SK-N-SH (cell line): Measurements from ENCODE around the gene ELANE. TPM values are rescaled to one million over a fixed set of nuclear protein-coding genes. Genes with fewer than 3 reads are reported as not detected.

Source experiments
- CTCF ChIA-PET: fragments of 300-600, 350-600 bp; formaldehyde crosslinking; extraction: SDS; loops from one replicate; lab custom pipeline; 2021; lab: Yijun Ruan, JAX
- POLR2A ChIA-PET: fragments of 350-600 bp; sonication (Branson Sonifier 250); formaldehyde crosslinking; extraction: SDS; loops from one replicate; lab custom pipeline; 2020; ENCODE audit warnings: antibody characterized with exemption, inconsistent platforms; lab: Yijun Ruan, JAX
- DNase-seq: peaks from one replicate; pipeline ENCODE4 v3.0.0; 2012
- H2AFZ ChIP-seq: fragments of 200-600 bp; sonication (generic); 2 replicates; pipeline ENCODE4 v1.8.1; 2016; ENCODE audit warnings: antibody characterized with exemption, mild to moderate bottlenecking, low read depth
- H3F3A ChIP-seq: fragments of 200-600 bp; sonication (generic); replicated peaks from 2 replicates; pipeline ENCODE3; 2016; ENCODE audit warnings: antibody characterized with exemption, mild to moderate bottlenecking; ENCODE audit not compliant: insufficient read depth
- H3K27ac ChIP-seq, 2 experiments: fragments of 200-500 bp in 1 of 2; fragments of 200-600 bp in 1 of 2; sonication (Bioruptor generic) in 1 of 2; sonication (generic), shearing (Covaris generic) in 1 of 2; 2 replicates each; pipeline versions ENCODE4 v1.5.1 to v1.6.1; 2014 to 2016; ENCODE audit warnings: low read depth in 2 of 2, inconsistent platforms in 1 of 2, low read length in 1 of 2, mild to moderate bottlenecking in 1 of 2, mixed read lengths in 1 of 2
- H3K27me3 ChIP-seq: fragments of 200-600 bp; sonication (generic), shearing (Covaris generic); 2 replicates; pipeline ENCODE4 v1.6.1; 2016; ENCODE audit warnings: mixed run types; ENCODE audit not compliant: insufficient read depth
- H3K36me3 ChIP-seq, 2 experiments: fragments of 200-500 bp in 1 of 2; fragments of 200-600 bp in 1 of 2; sonication (Bioruptor generic) in 1 of 2; sonication (generic) in 1 of 2; replicated peaks in 1 of 2; 2 replicates each; pipeline versions ENCODE3 to v1.5.1; 2014 to 2016; ENCODE audit warnings: low read length in 1 of 2, mild to moderate bottlenecking in 1 of 2; ENCODE audit not compliant: insufficient read depth in 2 of 2, control insufficient read depth in 1 of 2
- H3K4me1 ChIP-seq, 2 experiments: fragments of 200-500 bp in 1 of 2; fragments of 200-600 bp in 1 of 2; sonication (Bioruptor generic) in 1 of 2; sonication (generic), shearing (Covaris generic) in 1 of 2; 2 replicates each; pipeline versions ENCODE4 v1.5.1 to v1.6.1; 2014 to 2016; ENCODE audit warnings: low read depth in 1 of 2, low read length in 1 of 2, mixed run types in 1 of 2; ENCODE audit not compliant: insufficient read depth in 2 of 2, control insufficient read depth in 1 of 2
- H3K4me2 ChIP-seq: fragments of 200-600 bp; sonication (generic), shearing (Covaris generic); 2 replicates; pipeline ENCODE4 v1.6.1; 2017; ENCODE audit warnings: mixed run types
- H3K4me3 ChIP-seq, 2 experiments: fragments of 200-500 bp in 1 of 2; fragments of 200-600 bp in 1 of 2; sonication (Bioruptor generic) in 1 of 2; sonication (generic), shearing (Covaris generic) in 1 of 2; 2 replicates each; pipeline versions ENCODE4 v1.5.1 to v1.8.1; 2014 to 2016; ENCODE audit warnings: low read depth in 2 of 2, inconsistent platforms in 1 of 2, low read length in 1 of 2, mild to moderate bottlenecking in 1 of 2, mixed read lengths in 1 of 2, moderate library complexity in 1 of 2
- H3K79me2 ChIP-seq: fragments of 200-600 bp; sonication (generic); 2 replicates; pipeline ENCODE4 v1.8.1; 2017; ENCODE audit warnings: mild to moderate bottlenecking; ENCODE audit not compliant: insufficient read depth
- H3K9ac ChIP-seq: fragments of 200-600 bp; sonication (generic); 2 replicates; pipeline ENCODE4 v1.6.1; 2017; ENCODE audit warnings: mixed run types
- H3K9me2 ChIP-seq: fragments of 200-600 bp; sonication (generic); 2 replicates; pipeline ENCODE4 v1.6.1; 2017; ENCODE audit warnings: mixed run types
- H3K9me3 ChIP-seq: fragments of 200-600 bp; sonication (generic); 2 replicates; pipeline ENCODE4 v1.6.1; 2017; ENCODE audit warnings: mixed run types, mild to moderate bottlenecking, moderate library complexity
- H4K20me1 ChIP-seq: fragments of 200-600 bp; sonication (generic); 2 replicates; pipeline ENCODE4 v1.6.1; 2017; ENCODE audit warnings: mild to moderate bottlenecking, mixed run types; ENCODE audit not compliant: insufficient read depth
- ELF1 ChIP-seq: IDR thresholded peaks from 2 replicates; pipeline ENCODE4 v1.4.0; 2012
- EP300 ChIP-seq, 2 experiments: IDR thresholded peaks; 2 replicates each; pipeline versions ENCODE4 v1.4.0 to v1.6.1; 2012; ENCODE audit warnings: borderline replicate concordance in 1 of 2, low read depth in 1 of 2, low read length in 1 of 2
- FOSL2 ChIP-seq: IDR thresholded peaks from 2 replicates; pipeline ENCODE4 v1.4.0; 2012; ENCODE audit warnings: low read depth, mild to moderate bottlenecking, moderate library complexity, borderline replicate concordance
- FOXM1 ChIP-seq: IDR thresholded peaks from 2 replicates; pipeline ENCODE4 v1.4.0; 2012; ENCODE audit warnings: low read depth, mild to moderate bottlenecking
- GATA2 ChIP-seq: sonication (generic); formaldehyde crosslinking; IDR thresholded peaks from 2 replicates; pipeline ENCODE4 v1.5.0; 2020; ENCODE audit warnings: mild to moderate bottlenecking, missing genetic modification reagents
- JUND ChIP-seq: IDR thresholded peaks from 2 replicates; pipeline ENCODE4 v1.4.0; 2012
- MAX ChIP-seq: IDR thresholded peaks from 2 replicates; pipeline ENCODE4 v1.4.0; 2012; ENCODE audit warnings: low read depth
- MXI1 ChIP-seq: IDR thresholded peaks from 2 replicates; pipeline ENCODE4 v1.6.1; 2012; ENCODE audit warnings: mild to moderate bottlenecking, low read depth, low read length, improper control_type of control experiment
- NFIC ChIP-seq: IDR thresholded peaks from 2 replicates; pipeline ENCODE4 v1.4.0; 2012; ENCODE audit warnings: borderline replicate concordance
- NRF1 ChIP-seq: IDR thresholded peaks from 2 replicates; pipeline ENCODE4 v1.6.1; 2012; ENCODE audit warnings: low read depth, mild to moderate bottlenecking, low read length
- RAD21 ChIP-seq: IDR thresholded peaks from 2 replicates; pipeline ENCODE4 v1.6.1; 2012; ENCODE audit warnings: mild to moderate bottlenecking, low read length
- RCOR1 ChIP-seq: fragments of 150-350 bp; IDR thresholded peaks from 2 replicates; pipeline ENCODE4 v1.6.1; 2017; ENCODE audit warnings: antibody characterized with exemption, low read length
- REST ChIP-seq: IDR thresholded peaks from 2 replicates; pipeline ENCODE4 v1.6.1; 2012; ENCODE audit warnings: mild to moderate bottlenecking, low read depth, low read length, moderate library complexity
- RFX5 ChIP-seq: IDR thresholded peaks from 2 replicates; pipeline ENCODE4 v1.6.1; 2012; ENCODE audit warnings: mild to moderate bottlenecking, improper control_type of control experiment, low read length
- RXRA ChIP-seq: IDR thresholded peaks from 2 replicates; pipeline ENCODE4 v1.4.0; 2012; ENCODE audit warnings: low read depth, mild to moderate bottlenecking, borderline replicate concordance
- SIN3A ChIP-seq: IDR thresholded peaks from 2 replicates; pipeline ENCODE4 v1.6.1; 2012; ENCODE audit warnings: low read depth, mild to moderate bottlenecking, low read length, moderate library complexity, borderline replicate concordance
- SMC3 ChIP-seq: IDR thresholded peaks from 2 replicates; pipeline ENCODE4 v1.6.1; 2012; ENCODE audit warnings: low read depth, low read length, improper control_type of control experiment
- USF1 ChIP-seq: IDR thresholded peaks from 2 replicates; pipeline ENCODE4 v1.4.0; 2012; ENCODE audit warnings: low read depth, borderline replicate concordance
- USF2 ChIP-seq: fragments of 150-350 bp; IDR thresholded peaks from 2 replicates; pipeline ENCODE4 v1.6.1; 2017; ENCODE audit warnings: antibody characterized with exemption, low read length, low read depth, borderline replicate concordance
- YY1 ChIP-seq: IDR thresholded peaks from 2 replicates; pipeline ENCODE4 v1.4.0; 2012; ENCODE audit warnings: low read depth, mild to moderate bottlenecking
- WGBS: methylation state at CpG from one replicate; pipeline ENCODE4 v1.1.6; 2017; ENCODE audit warnings: low lambda C conversion rate; 5-methylcytosine and 5-hydroxymethylcytosine counted together
- polyA plus RNA-seq, 3 experiments: library from polyadenylated mRNA; depleted of rRNA; stranded (reverse); fragments of >200 nt; gene quantifications; 2 replicates each; pipeline ENCODE4 v1.2.3, GENCODE V29; 2012
- TF ChIP-seq, protein P1 (sequence below): fragments of 200-600 bp; sonication (generic); IDR thresholded peaks from 2 replicates; pipeline ENCODE4 v1.6.1; 2017; ENCODE audit warnings: antibody characterized with exemption, mild to moderate bottlenecking, moderate library complexity

The ELANE gene
- polyA plus RNA-seq, 1 of the 3 experiments (the other 2 are of a cell fraction), result not detected

GRCh38 chr19:850979-851335 is 1.1 kb upstream of the ELANE start:
- WGBS, result 20% methylated on average over 5 of the region's 13 CpGs
- Histone ChIP-seq H2AFZ (no peak overlapping the region), H3K4me1 (peaks cover 0 to 8% of the 10 kb centered on the region in 2 experiments; a peak in 1 of 4 replicates), H3K79me2 (no peaks in the 10 kb centered on the region), H3K4me3 (no peak overlapping the region), H3K27me3 (peaks cover 71% of the 10 kb centered on the region), H3K27ac (no peak overlapping the region), H3K9me2 (no peaks in the 10 kb centered on the region), H3K4me2 (peak overlapping the region; percentile 44; the same call in 1 of the 2 replicates), H3K36me3 (no peaks in the 10 kb centered on the region), H3K9ac (no peak overlapping the region), H4K20me1 (no peaks in the 10 kb centered on the region), H3F3A (peaks cover 13% of the 10 kb centered on the region), H3K9me3 (no peaks in the 10 kb centered on the region)
- POLR2A ChIA-PET, result interaction anchor here (0.9 kb wide), 1 partner anchor 55 kb away, joined by 3 read pairs; no protein-coding TSS in a partner anchor
- no peak for TF ChIP-seq MXI1
- no peak for TF ChIP-seq FOSL2
- TF ChIP-seq SIN3A, result no peak
- TF ChIP-seq ELF1, result no peak
- DNase-seq, result no peak
- CTCF ChIA-PET, result interaction anchor here (0.9 to 1.4 kb wide), 7 partner anchors 9 to 70 kb away, joined by 3 to 7 read pairs (median 4); partner anchors contain the start of gene CFD

- no peak for DNase-seq
- H3K27ac ChIP-seq, result no peak overlapping the region
- H3K4me3 ChIP-seq, result no peak overlapping the region
- ChIA-PET CTCF (interaction anchor here (1.6 kb wide), 1 partner anchor 11 kb away, joined by 6 read pairs; no protein-coding TSS in a partner anchor), POLR2A (no interaction called here)
- H4K20me1 ChIP-seq, result no peaks in the 10 kb centered on the region
- 25% methylated on average over 12 of the region's 67 CpGs for WGBS
- H3K9ac ChIP-seq, result no peak overlapping the region
- H3K9me2 ChIP-seq, result no peaks in the 10 kb centered on the region
- no peaks in the 10 kb centered on the region for H3K9me3 ChIP-seq
- H3K36me3 ChIP-seq, result no peaks in the 10 kb centered on the region
- H2AFZ ChIP-seq, result no peak overlapping the region
- H3K79me2 ChIP-seq, result no peaks in the 10 kb centered on the region
- peaks cover 0 to 8% of the 10 kb centered on the region in 2 experiments; a peak in 1 of 4 replicates for H3K4me1 ChIP-seq
- H3K27me3 ChIP-seq, result peaks cover 51% of the 10 kb centered on the region
- TF ChIP-seq RAD21 (no peak), SMC3 (no peak), EP300 (IDR thresholded peaks at IDR 0.05; ENCODE audit: borderline replicate concordance in 1 of 2, low read depth in 1 of 2, low read length in 1 of 2) (no peak), JUND (no peak), RCOR1 (no peak), NRF1 (no peak), ELF1 (no peak), YY1 (no peak), RXRA (no peak), MAX (no peak), USF2 (no peak), USF1 (no peak), RFX5 (no peak), REST (no peak), FOXM1 (no peak), NFIC (no peak), GATA2 (CRISPR knock-in tag) (no peak)
- TF ChIP-seq, protein P1, sequence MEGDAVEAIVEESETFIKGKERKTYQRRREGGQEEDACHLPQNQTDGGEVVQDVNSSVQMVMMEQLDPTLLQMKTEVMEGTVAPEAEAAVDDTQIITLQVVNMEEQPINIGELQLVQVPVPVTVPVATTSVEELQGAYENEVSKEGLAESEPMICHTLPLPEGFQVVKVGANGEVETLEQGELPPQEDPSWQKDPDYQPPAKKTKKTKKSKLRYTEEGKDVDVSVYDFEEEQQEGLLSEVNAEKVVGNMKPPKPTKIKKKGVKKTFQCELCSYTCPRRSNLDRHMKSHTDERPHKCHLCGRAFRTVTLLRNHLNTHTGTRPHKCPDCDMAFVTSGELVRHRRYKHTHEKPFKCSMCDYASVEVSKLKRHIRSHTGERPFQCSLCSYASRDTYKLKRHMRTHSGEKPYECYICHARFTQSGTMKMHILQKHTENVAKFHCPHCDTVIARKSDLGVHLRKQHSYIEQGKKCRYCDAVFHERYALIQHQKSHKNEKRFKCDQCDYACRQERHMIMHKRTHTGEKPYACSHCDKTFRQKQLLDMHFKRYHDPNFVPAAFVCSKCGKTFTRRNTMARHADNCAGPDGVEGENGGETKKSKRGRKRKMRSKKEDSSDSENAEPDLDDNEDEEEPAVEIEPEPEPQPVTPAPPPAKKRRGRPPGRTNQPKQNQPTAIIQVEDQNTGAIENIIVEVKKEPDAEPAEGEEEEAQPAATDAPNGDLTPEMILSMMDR, result no peak
- peaks cover 9% of the 10 kb centered on the region for H3F3A ChIP-seq
- no peak overlapping the region for H3K4me2 ChIP-seq
These were observed 997 bp downstream of the ELANE start for GRCh38 chr19:853014-853585.
